ENCODE results near the gene PPM1A. TPM values are rescaled to one million over a fixed set of nuclear protein-coding genes. Genes with fewer than 3 reads are reported as not detected.

Gene PPM1A
- total RNA-seq, 1 experiment from 2014 or later, result 13.7 TPM

Other genes with a start within 250 kb of the PPM1A start
- 130 and 159 TPM in 2 replicates for gene PCNX4, start 157.3 kb upstream of the PPM1A start, total RNA-seq (2014; rRNA removed; shearing (Covaris generic))
- gene DHRS7, start 83.8 kb upstream of the PPM1A start, total RNA-seq (2014; rRNA removed; shearing (Covaris generic)), result 97.6 and 239 TPM in 2 replicates
- gene C14orf39, start 236.8 kb downstream of the PPM1A start, total RNA-seq (2014; rRNA removed; shearing (Covaris generic)), result 0.05 TPM in 1 of 2 replicates, not detected in the other

Measured in SJSA1 (cell line).